Measurements from ENCODE around the gene FAM241A.

Gene FAM241A

GRCh38 chr4:112219826-112220366 lies 74.6 kb downstream of the FAM241A start:
- DNase-seq, result no peak

GRCh38 chr4:112222219-112222955 lies 77.1 kb downstream of the FAM241A start:
- DNase-seq, result no peak

GRCh38 chr4:112225157-112225556 lies 79.9 kb downstream of the FAM241A start:
- no peak for DNase-seq

GRCh38 chr4:112230879-112231778 lies 85.9 kb downstream of the FAM241A start:
- DNase-seq, result peak; percentile 98

- DNase-seq, result peak; percentile 77
These were observed 86.8 kb downstream of the FAM241A start, which contains the start of gene AP1AR for GRCh38 chr4:112231779-112232713. Gene AP1AR, plus strand, starts transcription at chr4:112231787. Its CDS starts 305 bp downstream, at chr4:112232092.

GRCh38 chr4:112234952-112235609 lies 89.8 kb downstream of the FAM241A start:
- peak; percentile 84 for DNase-seq

GRCh38 chr4:112236040-112236439 lies 90.8 kb downstream of the FAM241A start:
- DNase-seq, result no peak

GRCh38 chr4:112238833-112239232 lies 93.6 kb downstream of the FAM241A start:
- DNase-seq, result no peak

Data from midbrain (tissue), 1 donor.